HL-60 (cell line): ENCODE measurements around the gene TNNT2.
A peak's percentile ranks its signal among the peaks of the same experiment; 100 is the strongest.

Source experiments
- DNase-seq, 2 experiments: peaks; one replicate each; pipeline ENCODE4 v3.0.0-alpha.2; 2010 to 2020; ENCODE audit warnings: low read depth in 1 of 2, low spot score in 1 of 2
- H3K27ac ChIP-seq: fragments of 250-450 bp; sonication (Bioruptor Pico); replicated peaks from 2 replicates; pipeline ENCODE4 v1.5.1; 2020; ENCODE audit warnings: mild to moderate bottlenecking, moderate library complexity
- H3K27me3 ChIP-seq: fragments of 250-450 bp; sonication (Bioruptor Pico); 2 replicates; pipeline ENCODE4 v1.5.1; 2021; ENCODE audit warnings: mild to moderate bottlenecking, moderate library complexity; ENCODE audit not compliant: insufficient read depth, poor library complexity, severe bottlenecking
- H3K4me3 ChIP-seq: replicated peaks from 2 replicates; pipeline ENCODE4 v1.5.1; 2011; ENCODE audit warnings: mild to moderate bottlenecking, control low read depth, low read length; ENCODE audit not compliant: insufficient read depth
- CTCF ChIP-seq: IDR thresholded peaks from one replicate; pipeline ENCODE4 v1.5.1; 2011; ENCODE audit warnings: low read length, control low read depth, inconsistent platforms; ENCODE audit not compliant: insufficient read depth
- GABPA ChIP-seq: IDR thresholded peaks from 2 replicates; pipeline ENCODE4 v1.6.1; 2012; ENCODE audit warnings: low read depth
- POLR2AphosphoS5 ChIP-seq: IDR thresholded peaks from 2 replicates; pipeline ENCODE4 v1.6.1; 2012; ENCODE audit warnings: low read depth
- SPI1 ChIP-seq: IDR thresholded peaks from 2 replicates; pipeline ENCODE4 v1.6.1; 2012; ENCODE audit warnings: low read depth, mild to moderate bottlenecking, borderline replicate concordance
- TF ChIP-seq, protein P1 (sequence below): IDR thresholded peaks from 2 replicates; pipeline ENCODE4 v1.6.1; 2012; ENCODE audit warnings: low read depth; ENCODE audit not compliant: insufficient replicate concordance

TNNT2 gene

GRCh38 chr1:201376464-201377374, 761 bp downstream of the TNNT2 start:
- TF ChIP-seq GABPA (no peak), SPI1 (no peak), CTCF (peak; percentile 26), POLR2AphosphoS5 (no peak)
- TF ChIP-seq, protein P1, sequence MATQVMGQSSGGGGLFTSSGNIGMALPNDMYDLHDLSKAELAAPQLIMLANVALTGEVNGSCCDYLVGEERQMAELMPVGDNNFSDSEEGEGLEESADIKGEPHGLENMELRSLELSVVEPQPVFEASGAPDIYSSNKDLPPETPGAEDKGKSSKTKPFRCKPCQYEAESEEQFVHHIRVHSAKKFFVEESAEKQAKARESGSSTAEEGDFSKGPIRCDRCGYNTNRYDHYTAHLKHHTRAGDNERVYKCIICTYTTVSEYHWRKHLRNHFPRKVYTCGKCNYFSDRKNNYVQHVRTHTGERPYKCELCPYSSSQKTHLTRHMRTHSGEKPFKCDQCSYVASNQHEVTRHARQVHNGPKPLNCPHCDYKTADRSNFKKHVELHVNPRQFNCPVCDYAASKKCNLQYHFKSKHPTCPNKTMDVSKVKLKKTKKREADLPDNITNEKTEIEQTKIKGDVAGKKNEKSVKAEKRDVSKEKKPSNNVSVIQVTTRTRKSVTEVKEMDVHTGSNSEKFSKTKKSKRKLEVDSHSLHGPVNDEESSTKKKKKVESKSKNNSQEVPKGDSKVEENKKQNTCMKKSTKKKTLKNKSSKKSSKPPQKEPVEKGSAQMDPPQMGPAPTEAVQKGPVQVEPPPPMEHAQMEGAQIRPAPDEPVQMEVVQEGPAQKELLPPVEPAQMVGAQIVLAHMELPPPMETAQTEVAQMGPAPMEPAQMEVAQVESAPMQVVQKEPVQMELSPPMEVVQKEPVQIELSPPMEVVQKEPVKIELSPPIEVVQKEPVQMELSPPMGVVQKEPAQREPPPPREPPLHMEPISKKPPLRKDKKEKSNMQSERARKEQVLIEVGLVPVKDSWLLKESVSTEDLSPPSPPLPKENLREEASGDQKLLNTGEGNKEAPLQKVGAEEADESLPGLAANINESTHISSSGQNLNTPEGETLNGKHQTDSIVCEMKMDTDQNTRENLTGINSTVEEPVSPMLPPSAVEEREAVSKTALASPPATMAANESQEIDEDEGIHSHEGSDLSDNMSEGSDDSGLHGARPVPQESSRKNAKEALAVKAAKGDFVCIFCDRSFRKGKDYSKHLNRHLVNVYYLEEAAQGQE: no peak
- no peak overlapping the region for H3K4me3 ChIP-seq
- H3K27ac ChIP-seq: no peak overlapping the region
- H3K27me3 ChIP-seq: peaks cover 6% of the 10 kb centered on the region
- DNase-seq: no peak

GRCh38 chr1:201376107-201376463, 1.4 kb downstream of the TNNT2 start:
- no peak for DNase-seq
- TF ChIP-seq GABPA: no peak
- TF ChIP-seq, protein P1: no peak
- no peak for TF ChIP-seq CTCF
- TF ChIP-seq SPI1: no peak
- no peak for TF ChIP-seq POLR2AphosphoS5
- Histone ChIP-seq H3K27me3 (peaks cover 6% of the 10 kb centered on the region), H3K27ac (no peak overlapping the region), H3K4me3 (no peak overlapping the region)

- DNase-seq: no peak
- Histone ChIP-seq H3K27me3 (peaks cover 6% of the 10 kb centered on the region), H3K4me3 (no peak overlapping the region), H3K27ac (no peak overlapping the region)
- TF ChIP-seq POLR2AphosphoS5: no peak
Observed at GRCh38 chr1:201375169-201375568, 2.3 kb downstream of the TNNT2 start.

DNA sequence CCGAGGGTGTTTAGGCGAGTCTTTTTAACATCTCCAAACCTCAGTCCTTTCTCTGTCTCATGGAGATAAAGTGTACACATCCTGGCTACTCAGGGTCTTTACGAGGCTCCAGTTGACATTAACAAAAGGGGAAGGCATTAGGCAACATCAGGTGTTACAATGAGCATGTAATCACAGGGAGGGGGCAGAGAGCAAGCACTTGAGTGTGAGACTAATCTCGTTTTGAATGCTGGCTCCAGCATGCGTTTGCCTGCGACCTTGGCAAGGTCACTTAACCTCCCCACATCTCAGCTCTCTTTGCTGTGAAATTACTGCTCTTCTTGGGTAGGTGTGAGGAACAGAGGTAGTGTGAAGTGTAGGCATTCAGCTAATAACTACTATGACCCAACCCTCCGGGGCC, 3.1 kb downstream of the TNNT2 start:
- H3K27me3 ChIP-seq: peaks cover 6% of the 10 kb centered on the region
- no peak overlapping the region for H3K27ac ChIP-seq
- TF ChIP-seq GABPA (no peak), SPI1 (no peak), CTCF (no peak), POLR2AphosphoS5 (no peak)
- TF ChIP-seq, protein P1: no peak
- no peak overlapping the region for H3K4me3 ChIP-seq
- DNase-seq: no peak
